HEK293 (cell line): ENCODE measurements around the gene CYP2A6.

Experiments
- BCL11B ChIP-seq: fragments of 450-650 bp; formaldehyde crosslinking; IDR thresholded peaks from 2 replicates; pipeline ENCODE4 v1.5.1; 2016; ENCODE audit warnings: low read depth, missing biosample characterization, missing genetic modification characterization
- CTCF ChIP-seq: fragments of 450-650 bp; formaldehyde crosslinking; IDR thresholded peaks from 2 replicates; pipeline ENCODE4 v1.5.1; 2016; ENCODE audit warnings: missing biosample characterization, missing genetic modification characterization
- EGR2 ChIP-seq: fragments of 450-650 bp; formaldehyde crosslinking; IDR thresholded peaks from 2 replicates; pipeline ENCODE4 v1.5.1; 2016; ENCODE audit warnings: low read depth, missing biosample characterization, missing genetic modification characterization
- GLI4 ChIP-seq: fragments of 450-650 bp; formaldehyde crosslinking; IDR thresholded peaks from 2 replicates; pipeline ENCODE4 v1.5.1; 2016; ENCODE audit warnings: missing biosample characterization, missing genetic modification characterization
- HOXA7 ChIP-seq: sonication (generic); formaldehyde crosslinking; IDR thresholded peaks from 2 replicates; pipeline ENCODE4 v1.8.1; 2022; ENCODE audit warnings: missing genetic modification reagents, borderline replicate concordance
- HOXC10 ChIP-seq: sonication (generic); formaldehyde crosslinking; IDR thresholded peaks from 2 replicates; pipeline ENCODE4 v1.8.1; 2023; ENCODE audit warnings: mild to moderate bottlenecking, missing genetic modification reagents
- KLF10 ChIP-seq: fragments of 450-650 bp; IDR thresholded peaks from 2 replicates; pipeline ENCODE4 v1.5.1; 2018; ENCODE audit warnings: missing biosample characterization, mild to moderate bottlenecking, missing genetic modification characterization
- KLF17 ChIP-seq: fragments of 450-650 bp; formaldehyde crosslinking; IDR thresholded peaks from 2 replicates; pipeline ENCODE4 v1.5.1; 2016; ENCODE audit warnings: missing biosample characterization, missing genetic modification characterization
- KLF9 ChIP-seq: fragments of 450-650 bp; formaldehyde crosslinking; IDR thresholded peaks from 2 replicates; pipeline ENCODE4 v1.5.1; 2016; ENCODE audit warnings: missing biosample characterization, missing genetic modification characterization, low read depth
- OSR2 ChIP-seq: fragments of 450-650 bp; formaldehyde crosslinking; IDR thresholded peaks from 2 replicates; pipeline ENCODE4 v1.5.1; 2016; ENCODE audit warnings: missing biosample characterization, missing genetic modification characterization
- SCRT1 ChIP-seq: fragments of 450-650 bp; formaldehyde crosslinking; IDR thresholded peaks from 2 replicates; pipeline ENCODE4 v1.5.1; 2016; ENCODE audit warnings: missing biosample characterization, missing genetic modification characterization, borderline replicate concordance
- SP3 ChIP-seq: fragments of 450-650 bp; formaldehyde crosslinking; IDR thresholded peaks from 2 replicates; pipeline ENCODE4 v1.5.1; 2016; ENCODE audit warnings: missing biosample characterization, missing genetic modification characterization
- ZBTB21 ChIP-seq: fragments of 450-650 bp; formaldehyde crosslinking; IDR thresholded peaks from 2 replicates; pipeline ENCODE4 v1.5.1; 2017; ENCODE audit warnings: missing biosample characterization, missing genetic modification characterization
- ZBTB48 ChIP-seq: fragments of 450-650 bp; formaldehyde crosslinking; IDR thresholded peaks from 2 replicates; pipeline ENCODE4 v1.5.1; 2016; ENCODE audit warnings: missing biosample characterization, missing genetic modification characterization
- ZBTB7A ChIP-seq: fragments of 450-650 bp; formaldehyde crosslinking; IDR thresholded peaks from 2 replicates; pipeline ENCODE4 v1.5.1; 2016; ENCODE audit warnings: low read depth, missing biosample characterization, missing genetic modification characterization
- ZFP69B ChIP-seq: fragments of 450-650 bp; formaldehyde crosslinking; IDR thresholded peaks from 2 replicates; pipeline ENCODE4 v1.5.1; 2016; ENCODE audit warnings: missing biosample characterization, missing genetic modification characterization
- ZNF112 ChIP-seq: fragments of 450-650 bp; formaldehyde crosslinking; IDR thresholded peaks from 2 replicates; pipeline ENCODE4 v1.5.0; 2017; ENCODE audit warnings: missing biosample characterization, missing genetic modification characterization
- ZNF140 ChIP-seq: fragments of 450-650 bp; formaldehyde crosslinking; IDR thresholded peaks from 2 replicates; pipeline ENCODE4 v1.5.1; 2016; ENCODE audit warnings: missing biosample characterization, missing genetic modification characterization
- ZNF146 ChIP-seq: fragments of 450-650 bp; formaldehyde crosslinking; IDR thresholded peaks from 2 replicates; pipeline ENCODE4 v1.5.1; 2016; ENCODE audit warnings: missing biosample characterization, missing genetic modification characterization
- ZNF16 ChIP-seq: fragments of 450-650 bp; formaldehyde crosslinking; IDR thresholded peaks from 2 replicates; pipeline ENCODE4 v1.5.1; 2016; ENCODE audit warnings: low read depth, missing biosample characterization, missing genetic modification characterization
- ZNF184 ChIP-seq: fragments of 450-650 bp; IDR thresholded peaks from 2 replicates; pipeline ENCODE4 v1.5.1; 2018; ENCODE audit warnings: missing biosample characterization, mild to moderate bottlenecking, missing genetic modification characterization
- ZNF221 ChIP-seq: fragments of 450-650 bp; formaldehyde crosslinking; IDR thresholded peaks from 2 replicates; pipeline ENCODE4 v1.5.1; 2017; ENCODE audit warnings: missing biosample characterization, missing genetic modification characterization, borderline replicate concordance
- ZNF223 ChIP-seq: fragments of 450-650 bp; formaldehyde crosslinking; IDR thresholded peaks from 2 replicates; pipeline ENCODE4 v1.5.1; 2016; ENCODE audit warnings: missing biosample characterization, missing genetic modification characterization
- ZNF248 ChIP-seq: fragments of 450-650 bp; formaldehyde crosslinking; IDR thresholded peaks from 2 replicates; pipeline ENCODE4 v1.5.1; 2017; ENCODE audit warnings: missing biosample characterization, missing genetic modification characterization
- ZNF362 ChIP-seq: fragments of 450-650 bp; formaldehyde crosslinking; IDR thresholded peaks from 2 replicates; pipeline ENCODE4 v1.5.1; 2016; ENCODE audit warnings: missing biosample characterization, missing genetic modification characterization
- ZNF48 ChIP-seq: fragments of 450-650 bp; formaldehyde crosslinking; IDR thresholded peaks from 2 replicates; pipeline ENCODE4 v1.5.1; 2016; ENCODE audit warnings: missing biosample characterization, missing genetic modification characterization
- ZNF514 ChIP-seq: fragments of 450-650 bp; formaldehyde crosslinking; IDR thresholded peaks from 2 replicates; pipeline ENCODE4 v1.5.1; 2016; ENCODE audit warnings: missing biosample characterization, missing genetic modification characterization
- ZNF529 ChIP-seq: fragments of 450-650 bp; formaldehyde crosslinking; IDR thresholded peaks from 2 replicates; pipeline ENCODE4 v1.5.1; 2017; ENCODE audit warnings: missing genetic modification characterization, missing biosample characterization; ENCODE audit not compliant: insufficient replicate concordance
- ZNF544 ChIP-seq: fragments of 450-650 bp; formaldehyde crosslinking; IDR thresholded peaks from 2 replicates; pipeline ENCODE4 v1.5.0; 2017; ENCODE audit warnings: missing biosample characterization, missing genetic modification characterization
- ZNF548 ChIP-seq: fragments of 450-650 bp; formaldehyde crosslinking; IDR thresholded peaks from 2 replicates; pipeline ENCODE4 v1.5.1; 2016; ENCODE audit warnings: missing biosample characterization, missing genetic modification characterization
- ZNF571 ChIP-seq: fragments of 450-650 bp; formaldehyde crosslinking; IDR thresholded peaks from 2 replicates; pipeline ENCODE4 v1.5.0; 2017; ENCODE audit warnings: missing biosample characterization, missing genetic modification characterization
- ZNF580 ChIP-seq: fragments of 450-650 bp; formaldehyde crosslinking; IDR thresholded peaks from 2 replicates; pipeline ENCODE4 v1.5.1; 2016; ENCODE audit warnings: missing biosample characterization, missing genetic modification characterization
- ZNF639 ChIP-seq: fragments of 450-650 bp; formaldehyde crosslinking; IDR thresholded peaks from 2 replicates; pipeline ENCODE4 v1.5.1; 2016; ENCODE audit warnings: missing biosample characterization, missing genetic modification characterization
- ZNF645 ChIP-seq: fragments of 450-650 bp; formaldehyde crosslinking; IDR thresholded peaks from 2 replicates; pipeline ENCODE4; 2016; ENCODE audit warnings: missing biosample characterization, missing genetic modification characterization
- ZNF658 ChIP-seq: fragments of 450-650 bp; formaldehyde crosslinking; IDR thresholded peaks from 2 replicates; pipeline ENCODE4; 2016; ENCODE audit warnings: missing biosample characterization, missing genetic modification characterization
- ZNF670 ChIP-seq: fragments of 450-650 bp; formaldehyde crosslinking; IDR thresholded peaks from 2 replicates; pipeline ENCODE4 v1.5.1; 2016; ENCODE audit warnings: missing biosample characterization, missing genetic modification characterization, low read depth
- ZNF843 ChIP-seq: fragments of 450-650 bp; formaldehyde crosslinking; IDR thresholded peaks from 2 replicates; pipeline ENCODE4 v1.5.1; 2016; ENCODE audit warnings: missing biosample characterization, missing genetic modification characterization

The CYP2A6 gene

GRCh38 chr19:40806423-40807146, 43.7 kb downstream of the CYP2A6 start (continued):
- TF ChIP-seq ZNF529 (tag by site-specific recombination) (no peak), ZFP69B (tag by site-specific recombination) (peak; percentile 90), ZNF548 (tag by site-specific recombination) (no peak), CTCF (peak; percentile 97), GLI4 (tag by site-specific recombination) (no peak), OSR2 (tag by site-specific recombination) (no peak), ZNF571 (tag by site-specific recombination) (no peak), ZNF362 (tag by site-specific recombination) (no peak), ZNF140 (tag by site-specific recombination) (no peak), ZNF580 (tag by site-specific recombination) (peak; percentile 35), ZNF544 (tag by site-specific recombination) (no peak), SP3 (peak; percentile 75), HOXA7 (no peak), KLF9 (tag by site-specific recombination) (peak; percentile 94), ZNF645 (tag by site-specific recombination) (no peak), ZNF184 (tag by site-specific recombination) (no peak), ZNF514 (no peak), EGR2 (peak; percentile 81), ZNF112 (tag by site-specific recombination) (no peak), ZNF843 (tag by site-specific recombination) (peak; percentile 69), ZNF223 (tag by site-specific recombination) (peak; percentile 93), SCRT1 (no peak), ZBTB21 (0 out of 2 replicates have a peak, but pooled peaks have one; percentile 23), ZNF221 (tag by site-specific recombination) (no peak), ZNF658 (no peak), BCL11B (no peak), ZNF48 (tag by site-specific recombination) (no peak), ZNF16 (tag by site-specific recombination) (no peak), ZNF146 (tag by site-specific recombination) (no peak), HOXC10 (no peak), KLF17 (peak; percentile 90; the same call in 1 of the 2 replicates), ZNF639 (peak; percentile 71), ZBTB48 (tag by site-specific recombination) (no peak; the same call in 1 of the 2 replicates), KLF10 (tag by site-specific recombination) (no peak), ZNF248 (tag by site-specific recombination) (no peak), ZBTB7A (tag by site-specific recombination) (no peak), ZNF670 (tag by site-specific recombination) (no peak)
